Subcutaneous abdominal adipose tissue (tissue), 5 donors: ENCODE measurements around the gene MOBP.

Experiments used
- H3K27ac ChIP-seq: one replicate; pipeline ENCODE4 v1.7.0; 2013; ENCODE audit warnings: low read depth, mild to moderate bottlenecking, inconsistent platforms, low read length, moderate library complexity
- H3K27me3 ChIP-seq, 5 donors: one replicate each; pipeline ENCODE4 v1.7.0; 2013; ENCODE audit warnings: low read length in 5 of 5, inconsistent platforms in 1 of 5; ENCODE audit not compliant: control insufficient read depth in 5 of 5, insufficient read depth in 4 of 5
- H3K36me3 ChIP-seq, 5 donors: one replicate each; pipeline ENCODE4 v1.7.0; 2013; ENCODE audit warnings: low read length in 5 of 5; ENCODE audit not compliant: control insufficient read depth in 5 of 5, insufficient read depth in 5 of 5
- H3K4me1 ChIP-seq, 5 donors: one replicate each; pipeline ENCODE4 v1.7.0; 2013; ENCODE audit warnings: low read length in 5 of 5, mild to moderate bottlenecking in 3 of 5, moderate library complexity in 1 of 5; ENCODE audit not compliant: control insufficient read depth in 5 of 5, insufficient read depth in 5 of 5
- H3K4me3 ChIP-seq, 5 donors: one replicate each; pipeline ENCODE4 v1.7.0; 2013; ENCODE audit warnings: low read length in 5 of 5, low read depth in 1 of 5
- H3K9ac ChIP-seq, 5 donors: one replicate each; pipeline ENCODE4 v1.7.0; 2013; ENCODE audit warnings: low read length in 5 of 5, mild to moderate bottlenecking in 4 of 5, moderate library complexity in 3 of 5
- H3K9me3 ChIP-seq, 5 donors: one replicate each; pipeline ENCODE4 v1.7.0; 2013; ENCODE audit warnings: low read length in 5 of 5; ENCODE audit not compliant: control insufficient read depth in 5 of 5
- donor health status: healthy.
- donor health status: healthy.
- donor health status: healthy.
- donor health status: healthy.
- donor health status: healthy.

Gene MOBP

GRCh38 chr3:39529577-39529976 is 62.1 kb downstream of the MOBP start:
- peaks cover 0 to 2% (median 0%) of the 10 kb centered on the region in 5 donors for H3K9me3 ChIP-seq

GRCh38 chr3:39531066-39531465 is 63.6 kb downstream of the MOBP start:
- Histone ChIP-seq H3K4me1 (no peaks in the 10 kb centered on the region), H3K9me3 (no peaks in the 10 kb centered on the region), H3K27ac (no peak overlapping the region), H3K27me3 (peaks cover 0 to 3% (median 0%) of the 10 kb centered on the region in 5 donors), H3K36me3 (no peaks in the 10 kb centered on the region), H3K9ac (no peak overlapping the region), H3K4me3 (no peak overlapping the region)

More at GRCh38 chr3:39529577-39529976, 62.1 kb downstream of the MOBP start:
- Histone ChIP-seq H3K9ac (no peak overlapping the region), H3K4me3 (no peak overlapping the region), H3K4me1 (no peaks in the 10 kb centered on the region), H3K27ac (no peak overlapping the region), H3K36me3 (no peaks in the 10 kb centered on the region), H3K27me3 (peaks cover 0 to 3% (median 0%) of the 10 kb centered on the region in 5 donors)

- H3K27me3 ChIP-seq, result peaks cover 0 to 3% (median 0%) of the 10 kb centered on the region in 5 donors
- H3K4me1 ChIP-seq, result no peaks in the 10 kb centered on the region
- H3K27ac ChIP-seq, result no peak overlapping the region
- no peaks in the 10 kb centered on the region for H3K36me3 ChIP-seq
- H3K9ac ChIP-seq, result no peak overlapping the region
- no peaks in the 10 kb centered on the region for H3K9me3 ChIP-seq
- no peak overlapping the region for H3K4me3 ChIP-seq
Observed at GRCh38 chr3:39531665-39532064, 64.2 kb downstream of the MOBP start.

GRCh38 chr3:39532777-39533176 is 65.3 kb downstream of the MOBP start:
- H3K4me1 ChIP-seq, result no peaks in the 10 kb centered on the region
- H3K9me3 ChIP-seq, result no peaks in the 10 kb centered on the region
- peaks cover 0 to 3% (median 0%) of the 10 kb centered on the region in 5 donors for H3K27me3 ChIP-seq
- H3K4me3 ChIP-seq, result no peak overlapping the region
- no peak overlapping the region for H3K27ac ChIP-seq
- H3K9ac ChIP-seq, result no peak overlapping the region
- no peaks in the 10 kb centered on the region for H3K36me3 ChIP-seq

- Histone ChIP-seq H3K27ac (no peak overlapping the region), H3K9me3 (no peaks in the 10 kb centered on the region), H3K4me1 (no peaks in the 10 kb centered on the region), H3K27me3 (peaks cover 0 to 3% (median 0%) of the 10 kb centered on the region in 5 donors), H3K36me3 (no peaks in the 10 kb centered on the region), H3K4me3 (no peak overlapping the region), H3K9ac (no peak overlapping the region)
Observed at GRCh38 chr3:39533226-39533625, 65.7 kb downstream of the MOBP start.

- H3K4me3 ChIP-seq, result no peak overlapping the region
- no peaks in the 10 kb centered on the region for H3K36me3 ChIP-seq
- H3K4me1 ChIP-seq, result no peaks in the 10 kb centered on the region
- H3K9ac ChIP-seq, result no peak overlapping the region
- no peak overlapping the region for H3K27ac ChIP-seq
- no peaks in the 10 kb centered on the region for H3K27me3 ChIP-seq
- no peaks in the 10 kb centered on the region for H3K9me3 ChIP-seq
Observed at GRCh38 chr3:39540162-39540921, 72.9 kb downstream of the MOBP start.

- H3K36me3 ChIP-seq, result no peaks in the 10 kb centered on the region
- no peaks in the 10 kb centered on the region for H3K27me3 ChIP-seq
- H3K27ac ChIP-seq, result no peak overlapping the region
- H3K4me3 ChIP-seq, result no peak overlapping the region
- no peak overlapping the region for H3K9ac ChIP-seq
- H3K9me3 ChIP-seq, result no peaks in the 10 kb centered on the region
- no peaks in the 10 kb centered on the region for H3K4me1 ChIP-seq
Observed at GRCh38 chr3:39541442-39541841, 74.0 kb downstream of the MOBP start.

GRCh38 chr3:39541917-39542329 is 74.4 kb downstream of the MOBP start:
- Histone ChIP-seq H3K36me3 (no peaks in the 10 kb centered on the region), H3K27me3 (no peaks in the 10 kb centered on the region), H3K4me3 (peak overlapping the region in 2 of 5 donors; percentile 29 to 34), H3K27ac (no peak overlapping the region), H3K4me1 (no peaks in the 10 kb centered on the region), H3K9me3 (no peaks in the 10 kb centered on the region), H3K9ac (no peak overlapping the region)

GRCh38 chr3:39542588-39542988 is 75.1 kb downstream of the MOBP start:
- no peak overlapping the region for H3K9ac ChIP-seq
- H3K9me3 ChIP-seq, result no peaks in the 10 kb centered on the region
- no peaks in the 10 kb centered on the region for H3K4me1 ChIP-seq
- H3K27me3 ChIP-seq, result no peaks in the 10 kb centered on the region
- H3K4me3 ChIP-seq, result no peak overlapping the region
- no peaks in the 10 kb centered on the region for H3K36me3 ChIP-seq
- H3K27ac ChIP-seq, result no peak overlapping the region

- no peaks in the 10 kb centered on the region for H3K4me1 ChIP-seq
- no peaks in the 10 kb centered on the region for H3K9me3 ChIP-seq
- H3K27ac ChIP-seq, result no peak overlapping the region
- H3K27me3 ChIP-seq, result peaks cover 0 to 4% (median 0%) of the 10 kb centered on the region in 5 donors
- no peak overlapping the region for H3K4me3 ChIP-seq
- H3K36me3 ChIP-seq, result no peaks in the 10 kb centered on the region
- H3K9ac ChIP-seq, result no peak overlapping the region
Observed at GRCh38 chr3:39548282-39548681, 80.8 kb downstream of the MOBP start.
